H1 (cell line): Measurements from ENCODE around the gene BAX. TPM values are rescaled to one million over a fixed set of nuclear protein-coding genes. Genes with fewer than 3 reads are reported as not detected.

Experiments used
- EGR1 ChIP-seq: IDR thresholded peaks from 2 replicates; pipeline ENCODE4 v1.6.1; 2011; ENCODE audit warnings: low read depth, low read length, borderline replicate concordance
- EP300 ChIP-seq, 2 experiments: IDR thresholded peaks; 1 replicate in 1 of 2; 2 replicates in 1 of 2; pipeline ENCODE4 v1.6.1; 2011 to 2012; ENCODE audit warnings: low read depth in 2 of 2, low read length in 2 of 2, mild to moderate bottlenecking in 2 of 2, borderline replicate concordance in 1 of 2, inconsistent platforms in 1 of 2, moderate library complexity in 1 of 2
- JUN ChIP-seq: IDR thresholded peaks from 2 replicates; pipeline ENCODE4 v1.6.1; 2011; ENCODE audit warnings: low read depth, mild to moderate bottlenecking, improper control_type of control experiment, low read length
- SUZ12 ChIP-seq: fragments of 200-600 bp; sonication (generic); IDR thresholded peaks from 2 replicates; pipeline ENCODE4 v1.6.1; 2012; ENCODE audit warnings: mild to moderate bottlenecking, inconsistent platforms, low read length, moderate library complexity, mixed read lengths
- TEAD4 ChIP-seq: IDR thresholded peaks from 2 replicates; pipeline ENCODE4 v1.6.1; 2012; ENCODE audit warnings: low read depth, low read length, inconsistent platforms, mixed read lengths
- YY1 ChIP-seq: IDR thresholded peaks from 2 replicates; pipeline ENCODE4 v1.6.1; 2011; ENCODE audit warnings: low read depth, mild to moderate bottlenecking, low read length
- polyA plus RNA-seq, 7 experiments: library from polyadenylated mRNA; depleted of rRNA in 3 of 7; stranded (reverse) in 5 of 7; unstranded in 2 of 7; fragments of >200 nt in 5 of 7; fragments of 200-250 nt in 2 of 7; gene quantifications; 1 replicate in 5 of 7; 2 replicates in 1 of 7; 4 replicates in 1 of 7; pipeline versions ENCODE4 v1.2.1 to v1.2.3, GENCODE V29; 2011 to 2013; ENCODE audit warnings: missing spikeins in 2 of 7, mixed read lengths in 2 of 7
- total RNA-seq: library from RNA; stranded (reverse); fragmentation: NEBNext Ultra II Directional; extraction: Animal tissue kit (Norgen Biotek cat#: 25700); gene quantifications from 2 replicates; pipeline ENCODE4 v1.2.1, GENCODE V29; 2021
- TF ChIP-seq, protein P1 (sequence below): IDR thresholded peaks from 2 replicates; pipeline ENCODE4 v1.6.1; 2012; ENCODE audit warnings: inconsistent platforms

Gene BAX
- total and polyA plus RNA-seq, 2 of the 8 experiments (the other 6 are each of a cell fraction or from before 2014, with no cell fraction given): 257 to 346 TPM

DNA sequence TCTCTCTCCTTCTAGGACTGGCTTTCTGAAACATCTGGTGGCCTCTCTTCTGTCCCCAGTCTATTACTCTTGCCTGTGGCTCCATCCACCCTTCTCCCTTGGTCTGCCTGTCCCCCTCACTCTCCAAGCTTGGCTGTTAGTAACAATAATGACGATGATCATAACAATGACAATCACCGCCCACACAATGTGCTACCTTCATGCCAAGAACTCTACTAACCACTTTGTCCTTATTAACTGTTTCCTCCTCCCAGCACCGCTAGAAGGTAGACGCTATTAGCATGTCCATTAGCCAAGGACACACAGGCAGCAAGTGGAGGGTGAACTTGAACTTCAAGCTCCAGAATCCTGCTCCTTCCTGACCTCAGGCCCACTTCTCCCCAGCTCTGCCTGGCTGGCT lies 35.7 kb downstream of the BAX start (continued):
- TF ChIP-seq EP300 (IDR thresholded peaks at IDR 0.05; ENCODE audit: borderline replicate concordance in 1 of 2, low read depth in 2 of 2, low read length in 2 of 2) (no peak), TEAD4 (no peak), SUZ12 (no peak), JUN (no peak), YY1 (no peak), EGR1 (no peak)
- TF ChIP-seq, protein P1, sequence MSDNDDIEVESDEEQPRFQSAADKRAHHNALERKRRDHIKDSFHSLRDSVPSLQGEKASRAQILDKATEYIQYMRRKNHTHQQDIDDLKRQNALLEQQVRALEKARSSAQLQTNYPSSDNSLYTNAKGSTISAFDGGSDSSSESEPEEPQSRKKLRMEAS: no peak
